K562 (cell line): Measurements from ENCODE around the gene ARMCX2.

Experiments used
- CBX3 ChIP-seq, 2 experiments: IDR thresholded peaks; 1 replicate in 1 of 2; 2 replicates in 1 of 2; pipeline ENCODE4 v1.6.1; 2012; ENCODE audit warnings: inconsistent platforms in 2 of 2, low read length in 2 of 2, borderline replicate concordance in 1 of 2, control low read depth in 1 of 2
- GATAD2A ChIP-seq: fragments of 450-650 bp; IDR thresholded peaks from 2 replicates; pipeline ENCODE4 v1.6.1; 2017
- IRF9 ChIP-seq: fragments of 450-650 bp; IDR thresholded peaks from 2 replicates; pipeline ENCODE4 v1.6.1; 2016; ENCODE audit warnings: missing biosample characterization, missing genetic modification characterization
- KAT2B ChIP-seq: IDR thresholded peaks from one replicate; pipeline ENCODE4 v1.6.1; 2012; ENCODE audit warnings: low read depth, mild to moderate bottlenecking, control low read depth, inconsistent platforms, low read length, moderate library complexity
- NR2F6 ChIP-seq: fragments of 450-650 bp; formaldehyde crosslinking; IDR thresholded peaks from 2 replicates; pipeline ENCODE4 v1.4.0; 2020; ENCODE audit warnings: mild to moderate bottlenecking
- POLR2AphosphoS5 ChIP-seq: IDR thresholded peaks from 2 replicates; pipeline ENCODE4 v1.6.1; 2011; ENCODE audit warnings: mild to moderate bottlenecking, low read depth, low read length, moderate library complexity; ENCODE audit not compliant: control insufficient read depth, insufficient read depth
- XRCC3 ChIP-seq: fragments of 450-650 bp; IDR thresholded peaks from 2 replicates; pipeline ENCODE4 v1.6.1; 2017; ENCODE audit warnings: mild to moderate bottlenecking, moderate library complexity
- YY1 ChIP-seq, 3 experiments: IDR thresholded peaks; 2 replicates each; pipeline ENCODE4 v1.6.1; 2011; ENCODE audit warnings: low read length in 2 of 3, mild to moderate bottlenecking in 2 of 3, moderate library complexity in 2 of 3, borderline replicate concordance in 1 of 3, control low read depth in 1 of 3, low read depth in 1 of 3; ENCODE audit not compliant: insufficient read depth in 3 of 3, insufficient replicate concordance in 2 of 3, control insufficient read depth in 1 of 3, insufficient read length in 1 of 3; ENCODE audit errors: extremely low read depth in 1 of 3
- ZNF445 ChIP-seq: fragments of 250-450 bp; sonication (Bioruptor Pico); IDR thresholded peaks from 2 replicates; pipeline ENCODE4 v1.4.0; 2020; ENCODE audit warnings: low read depth, mild to moderate bottlenecking, moderate library complexity
- TF ChIP-seq, protein P1 (sequence below), 3 experiments: IDR thresholded peaks in 2 of 3; conservative IDR thresholded peaks in 1 of 3; 2 replicates each; pipeline ENCODE4 v1.5.1; 2011 to 2012; ENCODE audit warnings: low read length in 3 of 3, mild to moderate bottlenecking in 3 of 3, control low read depth in 2 of 3, improper control_type of control experiment in 1 of 3, inconsistent platforms in 1 of 3, low read depth in 1 of 3, mixed read lengths in 1 of 3, moderate library complexity in 1 of 3; ENCODE audit not compliant: insufficient read depth in 2 of 3
- TF ChIP-seq, protein P2 (sequence below): fragments of 250-450 bp; sonication (Bioruptor Pico); IDR thresholded peaks from 2 replicates; pipeline ENCODE4 v1.4.0; 2020; ENCODE audit warnings: mild to moderate bottlenecking, moderate library complexity
- TF ChIP-seq, protein P3 (sequence below), 2 experiments: fragments of 450-650 bp; IDR thresholded peaks; 2 replicates each; pipeline ENCODE4 v1.6.1; 2016; ENCODE audit warnings: mild to moderate bottlenecking in 2 of 2, borderline replicate concordance in 1 of 2, low read depth in 1 of 2, moderate library complexity in 1 of 2

GRCh38 chrX:101659601-101660063, at the start of gene ARMCX2:
- TF ChIP-seq, protein P1, sequence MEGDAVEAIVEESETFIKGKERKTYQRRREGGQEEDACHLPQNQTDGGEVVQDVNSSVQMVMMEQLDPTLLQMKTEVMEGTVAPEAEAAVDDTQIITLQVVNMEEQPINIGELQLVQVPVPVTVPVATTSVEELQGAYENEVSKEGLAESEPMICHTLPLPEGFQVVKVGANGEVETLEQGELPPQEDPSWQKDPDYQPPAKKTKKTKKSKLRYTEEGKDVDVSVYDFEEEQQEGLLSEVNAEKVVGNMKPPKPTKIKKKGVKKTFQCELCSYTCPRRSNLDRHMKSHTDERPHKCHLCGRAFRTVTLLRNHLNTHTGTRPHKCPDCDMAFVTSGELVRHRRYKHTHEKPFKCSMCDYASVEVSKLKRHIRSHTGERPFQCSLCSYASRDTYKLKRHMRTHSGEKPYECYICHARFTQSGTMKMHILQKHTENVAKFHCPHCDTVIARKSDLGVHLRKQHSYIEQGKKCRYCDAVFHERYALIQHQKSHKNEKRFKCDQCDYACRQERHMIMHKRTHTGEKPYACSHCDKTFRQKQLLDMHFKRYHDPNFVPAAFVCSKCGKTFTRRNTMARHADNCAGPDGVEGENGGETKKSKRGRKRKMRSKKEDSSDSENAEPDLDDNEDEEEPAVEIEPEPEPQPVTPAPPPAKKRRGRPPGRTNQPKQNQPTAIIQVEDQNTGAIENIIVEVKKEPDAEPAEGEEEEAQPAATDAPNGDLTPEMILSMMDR (IDR thresholded peaks at IDR 0.05 in 2 of 3, conservative IDR thresholded peaks at IDR 0.05 in 1 of 3; ENCODE audit: insufficient read depth in 2 of 3, low read depth in 1 of 3, low read length in 3 of 3), result no peak
- TF ChIP-seq CBX3 (IDR thresholded peaks at IDR 0.05; ENCODE audit: borderline replicate concordance in 1 of 2, low read length in 2 of 2) (no peak), NR2F6 (CRISPR knock-in tag) (no peak), IRF9 (tag) (no peak), KAT2B (no peak), ZNF445 (CRISPR knock-in tag) (no peak), XRCC3 (no peak), GATAD2A (no peak), YY1 (IDR thresholded peaks at IDR 0.05; ENCODE audit: borderline replicate concordance in 1 of 3, control insufficient read depth in 1 of 3, extremely low read depth in 1 of 3, insufficient read depth in 3 of 3, insufficient read length in 1 of 3, insufficient replicate concordance in 2 of 3, low read depth in 1 of 3, low read length in 2 of 3) (no peak), POLR2AphosphoS5 (no peak)
- TF ChIP-seq, protein P2, sequence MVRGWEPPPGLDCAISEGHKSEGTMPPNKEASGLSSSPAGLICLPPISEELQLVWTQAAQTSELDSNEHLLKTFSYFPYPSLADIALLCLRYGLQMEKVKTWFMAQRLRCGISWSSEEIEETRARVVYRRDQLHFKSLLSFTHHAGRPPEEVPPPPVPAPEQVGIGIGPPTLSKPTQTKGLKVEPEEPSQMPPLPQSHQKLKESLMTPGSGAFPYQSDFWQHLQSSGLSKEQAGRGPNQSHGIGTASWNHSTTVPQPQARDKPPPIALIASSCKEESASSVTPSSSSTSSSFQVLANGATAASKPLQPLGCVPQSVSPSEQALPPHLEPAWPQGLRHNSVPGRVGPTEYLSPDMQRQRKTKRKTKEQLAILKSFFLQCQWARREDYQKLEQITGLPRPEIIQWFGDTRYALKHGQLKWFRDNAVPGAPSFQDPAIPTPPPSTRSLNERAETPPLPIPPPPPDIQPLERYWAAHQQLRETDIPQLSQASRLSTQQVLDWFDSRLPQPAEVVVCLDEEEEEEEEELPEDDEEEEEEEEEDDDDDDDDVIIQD, result no peak
- TF ChIP-seq, protein P3, sequence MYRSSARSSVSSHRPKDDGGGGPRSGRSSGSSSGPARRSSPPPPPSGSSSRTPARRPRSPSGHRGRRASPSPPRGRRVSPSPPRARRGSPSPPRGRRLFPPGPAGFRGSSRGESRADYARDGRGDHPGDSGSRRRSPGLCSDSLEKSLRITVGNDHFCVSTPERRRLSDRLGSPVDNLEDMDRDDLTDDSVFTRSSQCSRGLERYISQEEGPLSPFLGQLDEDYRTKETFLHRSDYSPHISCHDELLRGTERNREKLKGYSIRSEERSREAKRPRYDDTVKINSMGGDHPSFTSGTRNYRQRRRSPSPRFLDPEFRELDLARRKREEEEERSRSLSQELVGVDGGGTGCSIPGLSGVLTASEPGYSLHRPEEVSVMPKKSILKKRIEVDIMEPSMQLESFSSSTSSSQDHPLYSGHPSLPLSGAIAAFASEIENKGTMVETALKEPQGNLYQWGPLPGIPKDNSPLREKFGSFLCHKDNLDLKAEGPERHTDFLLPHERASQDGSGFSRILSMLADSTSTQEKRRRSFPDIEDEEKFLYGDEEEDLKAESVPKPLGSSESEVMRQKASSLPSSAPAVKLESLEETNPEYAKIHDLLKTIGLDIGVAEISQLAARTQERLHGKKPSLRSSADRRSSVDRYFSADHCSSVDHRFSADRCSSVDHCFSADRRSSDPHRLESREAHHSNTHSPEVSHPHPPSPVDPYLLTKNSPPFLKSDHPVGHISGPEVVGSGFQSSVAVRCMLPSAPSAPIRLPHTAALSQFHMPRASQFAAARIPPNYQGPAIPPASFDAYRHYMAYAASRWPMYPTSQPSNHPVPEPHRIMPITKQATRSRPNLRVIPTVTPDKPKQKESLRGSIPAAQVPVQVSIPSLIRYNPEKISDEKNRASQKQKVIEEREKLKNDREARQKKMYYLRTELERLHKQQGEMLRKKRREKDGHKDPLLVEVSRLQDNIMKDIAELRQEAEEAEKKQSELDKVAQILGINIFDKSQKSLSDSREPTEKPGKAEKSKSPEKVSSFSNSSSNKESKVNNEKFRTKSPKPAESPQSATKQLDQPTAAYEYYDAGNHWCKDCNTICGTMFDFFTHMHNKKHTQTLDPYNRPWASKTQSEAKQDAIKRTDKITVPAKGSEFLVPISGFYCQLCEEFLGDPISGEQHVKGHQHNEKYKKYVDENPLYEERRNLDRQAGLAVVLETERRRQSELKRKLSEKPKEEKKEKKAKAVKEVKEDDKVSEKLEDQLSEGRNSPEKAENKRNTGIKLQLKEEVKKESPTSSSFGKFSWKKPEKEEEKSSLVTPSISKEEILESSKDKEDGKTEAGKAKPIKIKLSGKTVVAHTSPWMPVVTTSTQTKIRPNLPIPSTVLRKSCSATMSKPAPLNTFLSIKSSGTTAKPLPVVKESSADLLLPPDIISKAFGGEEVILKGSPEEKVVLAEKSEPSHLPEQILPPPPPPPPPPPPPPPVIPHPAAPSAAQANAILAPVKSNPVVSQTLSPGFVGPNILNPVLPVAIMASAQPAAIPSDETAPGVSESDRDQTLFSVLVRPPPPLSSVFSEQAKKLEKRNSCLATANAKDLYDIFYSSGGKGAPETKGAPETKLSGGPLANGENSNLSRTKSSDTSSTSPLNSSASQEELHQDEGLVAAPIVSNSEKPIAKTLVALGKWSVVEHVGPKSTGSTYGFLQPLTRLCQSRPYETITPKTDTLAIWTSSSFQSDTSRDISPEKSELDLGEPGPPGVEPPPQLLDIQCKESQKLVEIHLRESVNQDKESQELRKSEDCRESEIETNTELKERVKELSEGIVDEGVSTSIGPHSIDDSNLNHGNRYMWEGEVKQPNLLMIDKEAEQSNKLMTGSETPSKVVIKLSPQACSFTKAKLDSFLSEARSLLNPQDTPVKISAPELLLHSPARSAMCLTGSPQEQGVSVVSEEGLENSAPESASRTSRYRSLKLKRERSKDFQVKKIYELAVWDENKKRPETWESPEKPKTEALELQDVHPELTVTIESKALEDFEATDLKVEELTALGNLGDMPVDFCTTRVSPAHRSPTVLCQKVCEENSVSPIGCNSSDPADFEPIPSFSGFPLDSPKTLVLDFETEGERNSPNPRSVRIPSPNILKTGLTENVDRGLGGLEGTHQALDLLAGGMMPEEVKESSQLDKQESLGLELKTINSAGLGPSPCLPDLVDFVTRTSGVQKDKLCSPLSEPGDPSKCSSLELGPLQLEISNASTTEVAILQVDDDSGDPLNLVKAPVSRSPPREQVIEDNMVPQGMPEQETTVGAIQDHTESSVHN (IDR thresholded peaks at IDR 0.05; ENCODE audit: borderline replicate concordance in 1 of 2, low read depth in 1 of 2), result no peak
